ENCODE data around the gene HIF1A. TPM values are rescaled to one million over a fixed set of nuclear protein-coding genes. Genes with fewer than 3 reads are reported as not detected.
A peak's percentile ranks its signal among the peaks of the same experiment; 100 is the strongest.

HIF1A gene
- total and polyA plus RNA-seq, 2 of the 8 experiments (the other 6 are each of a cell fraction or from before 2014, with no cell fraction given), result 54.8 to 175 TPM

DNA sequence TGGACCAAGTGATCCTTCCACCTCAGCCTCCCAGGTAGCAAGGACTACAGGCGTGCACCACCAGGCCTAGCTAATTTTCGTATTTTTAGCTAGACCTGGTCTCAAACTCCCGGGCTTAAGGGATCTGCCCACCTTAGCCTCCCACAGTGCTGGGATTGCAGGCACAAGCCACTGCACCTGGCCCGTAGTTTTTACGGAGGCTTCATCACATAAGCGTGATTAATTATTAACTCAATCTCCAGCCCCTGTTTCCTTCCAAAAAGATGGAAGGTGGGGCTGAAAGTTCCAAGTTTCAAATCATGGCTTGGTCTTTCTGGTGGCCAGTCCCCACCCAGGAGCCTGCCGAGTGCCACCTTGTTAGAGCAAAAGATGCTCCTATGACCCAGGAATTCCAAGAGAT lies 22.5 kb upstream of the HIF1A start:
- H3K79me2 ChIP-seq (ENCODE audit: control insufficient read depth in 1 of 2, insufficient read depth in 2 of 2, low read length in 2 of 2), result no peaks in the 10 kb centered on the region
- FAIRE-seq (no peak), DNase-seq (ENCODE audit: low read depth in 1 of 2, low spot score in 2 of 2) (no peak)
- no peaks in the 10 kb centered on the region; the same call in 1 of the 2 replicates for H3K23me2 ChIP-seq (ENCODE audit: low read depth, low read length)
- H3K9ac ChIP-seq (replicated peaks in 1 of 4; ENCODE audit: extremely low read depth in 1 of 4, low read depth in 3 of 4, low read length in 3 of 4), result no peak overlapping the region
- no peaks in the 10 kb centered on the region for H3K36me3 ChIP-seq (ENCODE audit: control insufficient read depth in 2 of 4, insufficient read depth in 4 of 4, low read length in 3 of 4)
- POLR2A ChIA-PET (ENCODE audit: partially characterized antibody), result interaction anchor here (0.7 kb wide), 1 partner anchor 10 kb away, joined by 3 read pairs; no protein-coding TSS in a partner anchor
- H3K4ac ChIP-seq (replicated peaks; ENCODE audit: insufficient read length, low read depth, low read length), result no peak overlapping the region
- H3K14ac ChIP-seq (ENCODE audit: insufficient read length), result no peak overlapping the region
- H3K18ac ChIP-seq (ENCODE audit: extremely low read depth, low read length), result no peak overlapping the region
- no peak overlapping the region for H3K4me2 ChIP-seq (ENCODE audit: insufficient read depth in 1 of 2, low read depth in 2 of 2, low read length in 2 of 2)
- H3K56ac ChIP-seq (replicated peaks; ENCODE audit: insufficient read length, low read depth, low read length), result no peak overlapping the region
- H4K5ac ChIP-seq (ENCODE audit: insufficient read length, low read depth, low read length), result no peak overlapping the region
- peak overlapping the region; percentile 40 for H2BK12ac ChIP-seq (ENCODE audit: low read depth, low read length)
- H2BK20ac ChIP-seq (ENCODE audit: low read length), result peak overlapping the region; percentile 9; the same call in 1 of the 2 replicates
- no peak overlapping the region for H3K4me3 ChIP-seq (ENCODE audit: extremely low read depth in 1 of 4, insufficient read depth in 2 of 4, low read depth in 3 of 4, low read length in 4 of 4)
- H3K23ac ChIP-seq (ENCODE audit: insufficient read length), result no peak overlapping the region
- H3K4me1 ChIP-seq (replicated peaks in 1 of 4; ENCODE audit: control insufficient read depth in 3 of 4, insufficient read depth in 4 of 4, low read length in 3 of 4), result peaks cover 0 to 7% (median 3%) of the 10 kb centered on the region in 4 experiments; a peak in 2 of 7 replicates
- WGBS, 2 experiments (ENCODE audit: extremely low coverage in 1 of 2, insufficient coverage in 1 of 2, insufficient read length in 1 of 2, insufficient replicate concordance in 2 of 2, low coverage in 1 of 2, low lambda C conversion rate in 2 of 2, missing lambda C conversion rate in 1 of 2), result 96% methylated on average over 7 of the region's 7 CpGs; no CpG with 5 or more reads in 1 of the 2 experiments
- H2AK5ac ChIP-seq (ENCODE audit: low read depth, low read length), result no peak overlapping the region; the same call in 1 of the 2 replicates
- no peaks in the 10 kb centered on the region for H3K27me3 ChIP-seq (replicated peaks in 1 of 4; ENCODE audit: control insufficient read depth in 3 of 4, extremely low read depth in 1 of 4, insufficient read depth in 3 of 4, low read length in 3 of 4)
- no peak overlapping the region for H2BK15ac ChIP-seq (ENCODE audit: low read length)
- H2BK120ac ChIP-seq (replicated peaks; ENCODE audit: low read depth, low read length), result no peak overlapping the region
- H3K79me1 ChIP-seq (ENCODE audit: low read depth, low read length), result no peaks in the 10 kb centered on the region
- H2BK5ac ChIP-seq (ENCODE audit: low read depth, low read length), result no peak overlapping the region
- no peak overlapping the region for H4K91ac ChIP-seq (replicated peaks; ENCODE audit: insufficient read length, low read length)
- H4K20me1 ChIP-seq (replicated peaks in 1 of 2; ENCODE audit: control insufficient read depth in 1 of 2, insufficient read depth in 2 of 2, low read length in 2 of 2), result no peaks in the 10 kb centered on the region
- no peak overlapping the region for H3K27ac ChIP-seq (ENCODE audit: low read depth, low read length)
- CTCF ChIA-PET (ENCODE audit: partially characterized antibody), result interaction anchor here (1.1 kb wide), 1 partner anchor 17 kb away, joined by 3 read pairs; no protein-coding TSS in a partner anchor
- H4K8ac ChIP-seq (ENCODE audit: extremely low read depth, insufficient read depth, low read length), result peak overlapping the region; percentile 37; the same call in 1 of the 2 replicates
- no peak overlapping the region for H2AFZ ChIP-seq (ENCODE audit: low read length)
- no peaks in the 10 kb centered on the region for H3K9me3 ChIP-seq (ENCODE audit: insufficient read depth in 2 of 2, low read depth in 1 of 2, low read length in 1 of 2)
- no peak for TF ChIP-seq SAP30 (IDR thresholded peaks at IDR 0.05; ENCODE audit: insufficient read depth, insufficient replicate concordance, low read length)
- TF ChIP-seq BCL11A (IDR thresholded peaks at IDR 0.05; ENCODE audit: low read depth in 2 of 2, low read length in 2 of 2), result no peak
- TF ChIP-seq, protein P1, sequence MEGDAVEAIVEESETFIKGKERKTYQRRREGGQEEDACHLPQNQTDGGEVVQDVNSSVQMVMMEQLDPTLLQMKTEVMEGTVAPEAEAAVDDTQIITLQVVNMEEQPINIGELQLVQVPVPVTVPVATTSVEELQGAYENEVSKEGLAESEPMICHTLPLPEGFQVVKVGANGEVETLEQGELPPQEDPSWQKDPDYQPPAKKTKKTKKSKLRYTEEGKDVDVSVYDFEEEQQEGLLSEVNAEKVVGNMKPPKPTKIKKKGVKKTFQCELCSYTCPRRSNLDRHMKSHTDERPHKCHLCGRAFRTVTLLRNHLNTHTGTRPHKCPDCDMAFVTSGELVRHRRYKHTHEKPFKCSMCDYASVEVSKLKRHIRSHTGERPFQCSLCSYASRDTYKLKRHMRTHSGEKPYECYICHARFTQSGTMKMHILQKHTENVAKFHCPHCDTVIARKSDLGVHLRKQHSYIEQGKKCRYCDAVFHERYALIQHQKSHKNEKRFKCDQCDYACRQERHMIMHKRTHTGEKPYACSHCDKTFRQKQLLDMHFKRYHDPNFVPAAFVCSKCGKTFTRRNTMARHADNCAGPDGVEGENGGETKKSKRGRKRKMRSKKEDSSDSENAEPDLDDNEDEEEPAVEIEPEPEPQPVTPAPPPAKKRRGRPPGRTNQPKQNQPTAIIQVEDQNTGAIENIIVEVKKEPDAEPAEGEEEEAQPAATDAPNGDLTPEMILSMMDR (IDR thresholded peaks at IDR 0.05; ENCODE audit: control extremely low read depth in 1 of 3, insufficient read depth in 1 of 3, low read depth in 1 of 3, low read length in 3 of 3), result no peak
- no peak for TF ChIP-seq FOSL1 (IDR thresholded peaks at IDR 0.05; ENCODE audit: insufficient read depth, low read depth, low read length)
- TF ChIP-seq BRCA1 (IDR thresholded peaks at IDR 0.05; ENCODE audit: low read depth, low read length), result no peak
- TF ChIP-seq JUN (IDR thresholded peaks at IDR 0.05; ENCODE audit: low read depth, low read length), result no peak
- TF ChIP-seq RFX5 (IDR thresholded peaks at IDR 0.05; ENCODE audit: borderline replicate concordance, low read depth, low read length), result no peak
- no peak for TF ChIP-seq ASH2L (IDR thresholded peaks at IDR 0.05; ENCODE audit: low read length)
- no peak for TF ChIP-seq SP4 (IDR thresholded peaks at IDR 0.05; ENCODE audit: low read length)
- no peak for TF ChIP-seq NRF1 (IDR thresholded peaks at IDR 0.05; ENCODE audit: low read depth, low read length)
